GM23338 (cell line): ENCODE data around the gene ANKRD62. TPM values are rescaled to one million over a fixed set of nuclear protein-coding genes. Genes with fewer than 3 reads are reported as not detected.

Source experiments
- EZH2phosphoT487 ChIP-seq: fragments of 200-600 bp; sonication (generic); IDR thresholded peaks from one replicate; pipeline ENCODE4 v1.8.1; 2018; ENCODE audit warnings: antibody characterized with exemption; ENCODE audit not compliant: unreplicated experiment
- JUNB ChIP-seq: IDR thresholded peaks from one replicate; pipeline ENCODE4 v1.6.1; 2016; ENCODE audit warnings: antibody characterized with exemption; ENCODE audit not compliant: unreplicated experiment
- NANOG ChIP-seq: IDR thresholded peaks from 2 replicates; pipeline ENCODE4 v1.6.1; 2016; ENCODE audit warnings: antibody characterized with exemption, borderline replicate concordance
- STAT1 ChIP-seq: IDR thresholded peaks from one replicate; pipeline ENCODE4 v1.6.1; 2016; ENCODE audit warnings: antibody characterized with exemption; ENCODE audit not compliant: unreplicated experiment
- ZNF462 ChIP-seq: fragments of 250-450 bp; sonication (Bioruptor Pico); IDR thresholded peaks from 2 replicates; pipeline ENCODE4 v1.5.0; 2020; ENCODE audit warnings: mild to moderate bottlenecking, moderate library complexity
- polyA plus RNA-seq: library from polyadenylated mRNA; unstranded; fragments of >200 nt; fragmentation: Nextera tagmentation; extraction: Ambion mirVana; gene quantifications from 2 replicates; pipeline ENCODE4 v1.2.1, GENCODE V29; 2016
- total RNA-seq: library from RNA; depleted of rRNA; stranded (reverse); fragments of >200 nt; shearing (Covaris generic); gene quantifications from 2 replicates; pipeline ENCODE4 v1.2.3, GENCODE V29; 2014
- TF ChIP-seq, protein P1 (sequence below), 2 experiments: fragments of 200-600 bp in 1 of 2; sonication (generic) in 1 of 2; conservative IDR thresholded peaks; 2 replicates each; pipeline versions ENCODE4 v1.5.1 to v1.6.1; 2016 to 2017; ENCODE audit warnings: antibody characterized with exemption in 2 of 2, low read depth in 2 of 2, mild to moderate bottlenecking in 2 of 2, moderate library complexity in 1 of 2
- TF ChIP-seq, protein P2 (sequence below): IDR thresholded peaks from 2 replicates; pipeline ENCODE4 v1.6.1; 2016; ENCODE audit warnings: antibody characterized with exemption

ANKRD62 gene
- total and polyA plus RNA-seq, 2 experiments from 2014 or later = not detected

DNA sequence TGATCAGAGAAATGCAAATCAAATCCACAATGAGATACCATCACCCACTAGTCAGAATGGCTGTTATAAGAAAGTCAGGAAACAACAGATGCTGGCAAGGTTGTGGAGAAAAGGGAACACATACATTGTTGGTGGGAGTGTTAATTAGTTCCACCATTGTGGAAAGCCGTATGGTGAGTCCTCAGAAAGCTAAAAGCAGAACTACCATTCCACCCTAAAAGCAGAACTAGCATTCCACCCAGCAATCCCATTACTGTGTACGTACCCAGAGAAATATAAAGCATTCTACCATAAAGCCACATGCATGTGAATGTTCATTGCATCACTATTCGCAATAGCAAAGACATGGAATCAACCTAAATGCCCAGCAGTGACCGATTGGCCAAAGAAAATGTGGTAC is 60.7 kb downstream of the ANKRD62 start (continued):
- TF ChIP-seq, protein P1, sequence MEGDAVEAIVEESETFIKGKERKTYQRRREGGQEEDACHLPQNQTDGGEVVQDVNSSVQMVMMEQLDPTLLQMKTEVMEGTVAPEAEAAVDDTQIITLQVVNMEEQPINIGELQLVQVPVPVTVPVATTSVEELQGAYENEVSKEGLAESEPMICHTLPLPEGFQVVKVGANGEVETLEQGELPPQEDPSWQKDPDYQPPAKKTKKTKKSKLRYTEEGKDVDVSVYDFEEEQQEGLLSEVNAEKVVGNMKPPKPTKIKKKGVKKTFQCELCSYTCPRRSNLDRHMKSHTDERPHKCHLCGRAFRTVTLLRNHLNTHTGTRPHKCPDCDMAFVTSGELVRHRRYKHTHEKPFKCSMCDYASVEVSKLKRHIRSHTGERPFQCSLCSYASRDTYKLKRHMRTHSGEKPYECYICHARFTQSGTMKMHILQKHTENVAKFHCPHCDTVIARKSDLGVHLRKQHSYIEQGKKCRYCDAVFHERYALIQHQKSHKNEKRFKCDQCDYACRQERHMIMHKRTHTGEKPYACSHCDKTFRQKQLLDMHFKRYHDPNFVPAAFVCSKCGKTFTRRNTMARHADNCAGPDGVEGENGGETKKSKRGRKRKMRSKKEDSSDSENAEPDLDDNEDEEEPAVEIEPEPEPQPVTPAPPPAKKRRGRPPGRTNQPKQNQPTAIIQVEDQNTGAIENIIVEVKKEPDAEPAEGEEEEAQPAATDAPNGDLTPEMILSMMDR (conservative IDR thresholded peaks at IDR 0.05; ENCODE audit: low read depth in 2 of 2) = no peak
- TF ChIP-seq STAT1 (no peak), EZH2phosphoT487 (no peak), JUNB (no peak), ZNF462 (CRISPR knock-in tag) (no peak), NANOG (no peak)
- TF ChIP-seq, protein P2, sequence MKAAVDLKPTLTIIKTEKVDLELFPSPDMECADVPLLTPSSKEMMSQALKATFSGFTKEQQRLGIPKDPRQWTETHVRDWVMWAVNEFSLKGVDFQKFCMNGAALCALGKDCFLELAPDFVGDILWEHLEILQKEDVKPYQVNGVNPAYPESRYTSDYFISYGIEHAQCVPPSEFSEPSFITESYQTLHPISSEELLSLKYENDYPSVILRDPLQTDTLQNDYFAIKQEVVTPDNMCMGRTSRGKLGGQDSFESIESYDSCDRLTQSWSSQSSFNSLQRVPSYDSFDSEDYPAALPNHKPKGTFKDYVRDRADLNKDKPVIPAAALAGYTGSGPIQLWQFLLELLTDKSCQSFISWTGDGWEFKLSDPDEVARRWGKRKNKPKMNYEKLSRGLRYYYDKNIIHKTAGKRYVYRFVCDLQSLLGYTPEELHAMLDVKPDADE = no peak
